ENCODE data around the gene ZFR.

The ZFR gene

DNA sequence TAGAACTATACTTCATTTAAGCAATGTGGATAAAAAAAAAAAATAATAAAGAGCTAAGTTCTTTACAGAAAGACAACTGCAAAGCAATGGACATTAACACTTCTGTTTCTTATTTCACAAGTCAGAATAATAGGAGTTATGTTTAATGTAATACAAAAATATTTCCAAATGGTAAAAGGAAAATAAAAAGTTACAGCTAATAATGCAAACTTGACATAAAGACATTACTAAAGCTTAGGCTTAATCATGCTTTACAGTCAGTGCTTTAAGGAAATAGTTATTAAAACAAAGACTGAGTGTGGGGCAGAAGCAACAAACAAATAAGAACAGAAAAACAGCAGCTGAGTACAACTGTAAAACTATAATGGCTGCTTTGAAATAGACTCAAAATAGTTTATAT is 56.7 kb downstream of the ZFR start:
- DNase-seq (ENCODE audit: low spot score), result no peak
- TF ChIP-seq, protein P1, sequence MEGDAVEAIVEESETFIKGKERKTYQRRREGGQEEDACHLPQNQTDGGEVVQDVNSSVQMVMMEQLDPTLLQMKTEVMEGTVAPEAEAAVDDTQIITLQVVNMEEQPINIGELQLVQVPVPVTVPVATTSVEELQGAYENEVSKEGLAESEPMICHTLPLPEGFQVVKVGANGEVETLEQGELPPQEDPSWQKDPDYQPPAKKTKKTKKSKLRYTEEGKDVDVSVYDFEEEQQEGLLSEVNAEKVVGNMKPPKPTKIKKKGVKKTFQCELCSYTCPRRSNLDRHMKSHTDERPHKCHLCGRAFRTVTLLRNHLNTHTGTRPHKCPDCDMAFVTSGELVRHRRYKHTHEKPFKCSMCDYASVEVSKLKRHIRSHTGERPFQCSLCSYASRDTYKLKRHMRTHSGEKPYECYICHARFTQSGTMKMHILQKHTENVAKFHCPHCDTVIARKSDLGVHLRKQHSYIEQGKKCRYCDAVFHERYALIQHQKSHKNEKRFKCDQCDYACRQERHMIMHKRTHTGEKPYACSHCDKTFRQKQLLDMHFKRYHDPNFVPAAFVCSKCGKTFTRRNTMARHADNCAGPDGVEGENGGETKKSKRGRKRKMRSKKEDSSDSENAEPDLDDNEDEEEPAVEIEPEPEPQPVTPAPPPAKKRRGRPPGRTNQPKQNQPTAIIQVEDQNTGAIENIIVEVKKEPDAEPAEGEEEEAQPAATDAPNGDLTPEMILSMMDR (IDR thresholded peaks at IDR 0.05; ENCODE audit: borderline replicate concordance, control extremely low read depth, extremely low read depth, insufficient read depth, missing control alignments), result no peak
- in situ Hi-C loops (cut with MboI; ENCODE audit: low sequenced_read_pairs, unreplicated experiment), result no loop called here

DNA sequence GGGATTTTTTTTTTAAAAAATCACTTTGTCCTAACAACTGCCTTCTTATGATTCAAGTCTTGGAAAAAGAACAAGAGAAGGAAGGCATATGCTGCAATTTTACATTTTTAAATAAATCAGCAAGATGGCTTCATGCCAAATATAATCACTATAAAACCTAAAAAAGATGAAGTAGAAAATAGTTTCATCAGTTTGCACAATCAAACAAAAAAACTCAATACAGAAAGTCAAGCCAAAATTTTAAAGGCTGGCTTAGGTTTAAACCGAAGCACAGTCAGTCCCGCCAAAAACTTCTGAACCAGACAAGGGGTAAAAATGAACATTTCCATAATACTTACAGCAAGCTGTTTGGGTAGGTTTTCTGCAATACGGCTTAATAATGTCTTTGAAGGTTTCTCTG is 57.3 kb downstream of the ZFR start:
- no peak for DNase-seq (ENCODE audit: low spot score)
- TF ChIP-seq, protein P1 (IDR thresholded peaks at IDR 0.05; ENCODE audit: borderline replicate concordance, control extremely low read depth, extremely low read depth, insufficient read depth, missing control alignments), result no peak
- in situ Hi-C loops (cut with MboI; ENCODE audit: low sequenced_read_pairs, unreplicated experiment), result no loop called here

DNA sequence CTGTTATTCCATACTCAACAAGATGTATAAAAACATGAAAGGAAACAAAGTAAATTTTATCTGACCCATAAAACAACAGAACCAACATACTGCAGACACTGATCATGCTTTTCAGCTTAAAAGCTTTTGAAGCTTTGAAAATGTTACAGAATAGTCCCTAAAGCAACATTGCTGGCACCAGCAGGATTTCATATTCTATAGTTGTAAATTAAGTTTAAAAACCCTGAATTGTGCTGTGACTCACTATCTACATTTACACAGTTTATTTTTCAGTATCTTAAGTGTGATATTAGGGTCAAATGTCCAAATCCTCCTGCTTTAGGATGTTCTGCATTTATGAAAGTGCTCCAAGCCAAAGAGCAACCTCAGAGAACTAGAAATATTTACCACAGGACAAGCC is 59.9 kb downstream of the ZFR start:
- in situ Hi-C loops (cut with MboI; ENCODE audit: low sequenced_read_pairs, unreplicated experiment), result no loop called here
- DNase-seq (ENCODE audit: low spot score), result no peak
- TF ChIP-seq, protein P1 (IDR thresholded peaks at IDR 0.05; ENCODE audit: borderline replicate concordance, control extremely low read depth, extremely low read depth, insufficient read depth, missing control alignments), result no peak

DNA sequence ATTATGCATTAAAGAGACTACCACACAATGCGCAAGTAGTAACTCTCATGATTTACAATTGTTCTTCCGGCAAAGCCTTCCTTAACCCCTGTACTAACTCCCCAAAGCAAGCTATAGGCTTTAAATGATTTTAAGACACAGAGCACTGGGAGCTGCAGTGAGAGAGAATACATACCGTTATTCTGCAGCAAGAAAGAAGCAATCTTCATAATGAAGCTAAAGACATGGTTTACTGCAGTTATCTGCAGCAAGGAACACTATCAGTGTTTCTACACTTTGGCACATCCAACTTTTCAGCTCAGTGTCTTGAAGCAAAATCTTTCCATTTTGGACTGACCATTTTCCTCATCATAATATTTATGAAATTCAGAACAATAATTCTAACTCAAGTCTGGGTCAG is 61.0 kb downstream of the ZFR start:
- TF ChIP-seq, protein P1 (IDR thresholded peaks at IDR 0.05; ENCODE audit: borderline replicate concordance, control extremely low read depth, extremely low read depth, insufficient read depth, missing control alignments), result no peak
- in situ Hi-C loops (cut with MboI; ENCODE audit: low sequenced_read_pairs, unreplicated experiment), result no loop called here
- no peak for DNase-seq (ENCODE audit: low spot score)

DNA sequence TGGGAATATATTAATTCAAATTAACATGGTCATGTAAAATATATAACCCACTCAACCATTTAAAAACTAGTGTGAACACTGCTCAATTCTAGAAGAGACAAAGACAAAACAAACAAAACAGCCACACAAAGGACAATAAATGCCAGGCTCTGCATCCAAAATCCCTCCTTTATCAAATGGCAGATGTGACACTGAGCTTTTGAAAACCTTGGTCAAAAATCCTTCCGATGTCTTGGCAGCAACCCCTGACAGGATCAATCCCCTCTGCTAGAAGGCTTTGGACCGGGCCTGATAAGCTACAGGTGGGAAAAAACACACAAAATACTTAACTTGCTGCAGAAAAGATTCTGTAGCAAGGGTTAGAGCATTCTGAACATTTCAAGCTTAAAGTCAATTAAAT is 61.5 kb downstream of the ZFR start:
- no peak for DNase-seq (ENCODE audit: low spot score)
- TF ChIP-seq, protein P1 (IDR thresholded peaks at IDR 0.05; ENCODE audit: borderline replicate concordance, control extremely low read depth, extremely low read depth, insufficient read depth, missing control alignments), result no peak
- in situ Hi-C loops (cut with MboI; ENCODE audit: low sequenced_read_pairs, unreplicated experiment), result no loop called here

DNA sequence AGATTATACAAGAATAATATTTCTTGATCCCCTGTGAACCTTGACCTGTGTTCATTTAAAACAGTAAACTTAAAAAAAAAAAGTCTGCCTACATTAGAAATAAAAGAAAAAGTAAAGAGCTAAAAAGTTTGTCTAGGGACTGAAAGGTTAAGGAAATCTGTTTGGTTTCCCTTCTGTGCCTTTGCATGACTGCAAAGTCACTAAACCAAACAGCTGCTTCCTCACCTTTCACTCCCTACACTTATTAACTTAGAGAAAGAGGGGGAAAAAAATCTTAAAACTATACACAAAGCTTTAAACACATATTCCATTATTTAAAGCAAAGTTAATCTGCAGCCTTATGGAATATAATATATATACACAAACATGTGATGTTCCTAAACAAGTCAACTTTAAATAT is 65.1 kb downstream of the ZFR start:
- DNase-seq (ENCODE audit: low spot score), result no peak
- in situ Hi-C loops (cut with MboI; ENCODE audit: low sequenced_read_pairs, unreplicated experiment), result no loop called here
- TF ChIP-seq, protein P1 (IDR thresholded peaks at IDR 0.05; ENCODE audit: borderline replicate concordance, control extremely low read depth, extremely low read depth, insufficient read depth, missing control alignments), result no peak

DNA sequence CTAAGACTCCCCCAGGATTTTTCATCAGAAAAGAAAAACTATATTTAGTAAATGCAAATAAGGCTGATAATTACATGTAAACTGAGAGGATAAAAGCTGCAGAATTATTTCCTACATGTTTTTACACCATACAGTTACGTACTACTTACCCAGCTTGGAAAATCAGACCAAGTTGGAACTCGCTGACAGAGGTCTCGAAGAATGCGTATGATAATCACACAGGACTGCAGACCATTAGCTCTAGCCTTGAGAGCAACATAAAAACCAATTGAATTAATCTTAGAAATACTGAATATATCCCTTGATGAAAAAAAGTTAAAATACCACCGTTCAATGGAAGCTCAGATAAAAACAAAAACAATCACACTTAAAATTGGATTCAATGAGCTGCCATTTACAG is 65.6 kb downstream of the ZFR start:
- in situ Hi-C loops (cut with MboI; ENCODE audit: low sequenced_read_pairs, unreplicated experiment), result no loop called here
- TF ChIP-seq, protein P1 (IDR thresholded peaks at IDR 0.05; ENCODE audit: borderline replicate concordance, control extremely low read depth, extremely low read depth, insufficient read depth, missing control alignments), result no peak
- DNase-seq (ENCODE audit: low spot score), result no peak
